Superior temporal gyrus (tissue), 1 donor: ENCODE results near the gene UQCRH.
A peak's percentile ranks its signal among the peaks of the same experiment; 100 is the strongest.
"Not testable (repeated sequence)": the region's sequence is repeated elsewhere in the genome, so short reads cannot be mapped to it uniquely, and the experiment has no call there.

ENCODE experiments used
- DNase-seq: peaks from one replicate; pipeline ENCODE4 v3.0.0-alpha.2; 2016; ENCODE audit errors: extremely low spot score

The UQCRH gene

GRCh38 chr1:46333300-46334029 is 30.0 kb downstream of the UQCRH start:
- DNase-seq = no peak

GRCh38 chr1:46334030-46334384 is 30.5 kb downstream of the UQCRH start:
- no peak for DNase-seq

GRCh38 chr1:46335081-46335480 is 31.6 kb downstream of the UQCRH start:
- no peak for DNase-seq

GRCh38 chr1:46337409-46337808 is 33.9 kb downstream of the UQCRH start:
- not testable (repeated sequence) for DNase-seq

GRCh38 chr1:46340404-46341221 is 37.1 kb downstream of the UQCRH start, which contains the start of gene NSUN4:
Gene NSUN4, plus strand, starts transcription at chr1:46340807. Its CDS starts 20 bp downstream, at chr1:46340827.
- DNase-seq = peak; percentile 95

- DNase-seq = no peak
Measured at GRCh38 chr1:46341222-46342083, 38.0 kb downstream of the UQCRH start.

GRCh38 chr1:46342084-46342656 is 38.7 kb downstream of the UQCRH start:
- no peak for DNase-seq

- DNase-seq = no peak
Measured at GRCh38 chr1:46342677-46343350, 39.3 kb downstream of the UQCRH start.

- DNase-seq = no peak
Measured at GRCh38 chr1:46343351-46343695, 39.8 kb downstream of the UQCRH start.

GRCh38 chr1:46343705-46344104 is 40.2 kb downstream of the UQCRH start:
- DNase-seq = no peak

- no peak for DNase-seq
Measured at GRCh38 chr1:46344481-46344880, 41.0 kb downstream of the UQCRH start.

- DNase-seq = no peak
Measured at GRCh38 chr1:46345281-46345680, 41.8 kb downstream of the UQCRH start.

GRCh38 chr1:46352363-46352762 is 48.9 kb downstream of the UQCRH start:
- DNase-seq = no peak

- DNase-seq = not testable (repeated sequence)
Measured at GRCh38 chr1:46355920-46356319, 52.4 kb downstream of the UQCRH start.

GRCh38 chr1:46362158-46362557 is 58.7 kb downstream of the UQCRH start:
- DNase-seq = peak; percentile 21

GRCh38 chr1:46363121-46363520 is 59.6 kb downstream of the UQCRH start:
- DNase-seq = no peak

GRCh38 chr1:46364612-46365011 is 61.1 kb downstream of the UQCRH start:
- DNase-seq = no peak

GRCh38 chr1:46365796-46366195 is 62.3 kb downstream of the UQCRH start:
- not testable (repeated sequence) for DNase-seq
